Gastrocnemius medialis (tissue), 4 donors: ENCODE results near the gene YWHAH.

Experiments
- CTCF ChIP-seq, 5 experiments: fragments of 450-650 bp in 3 of 5; fragments of 200-600 bp in 2 of 5; sonication (generic) in 2 of 5; IDR thresholded peaks in 4 of 5; conservative IDR thresholded peaks in 1 of 5; 1 replicate in 4 of 5; 2 replicates in 1 of 5; pipeline ENCODE4 v1.5.1; 2016 to 2019; ENCODE audit warnings: antibody characterized with exemption in 5 of 5, mild to moderate bottlenecking in 3 of 5, moderate library complexity in 3 of 5
- POLR2A ChIP-seq, 2 donors: fragments of 450-650 bp; IDR thresholded peaks; one replicate each; pipeline ENCODE4 v1.6.1; 2017; ENCODE audit warnings: antibody characterized with exemption in 2 of 2, mild to moderate bottlenecking in 2 of 2, moderate library complexity in 2 of 2

- TF ChIP-seq CTCF (IDR thresholded peaks at IDR 0.05 in 4 of 5, conservative IDR thresholded peaks at IDR 0.05 in 1 of 5) (no peak), POLR2A (IDR thresholded peaks at IDR 0.05) (no peak)
These were observed 17.4 kb upstream of the YWHAH start for GRCh38 chr22:31926969-31927368.
